Upper lobe of left lung (tissue), 6 donors: ENCODE measurements around the gene PDE4D. TPM values are rescaled to one million over a fixed set of nuclear protein-coding genes. Genes with fewer than 3 reads are reported as not detected.

Experiments used
- ATAC-seq, 2 donors: fragments of 200-7000 bp; cut with Tn5 transposase; one replicate each; pipeline ENCODE4 v1.9.1; 2022; ENCODE audit warnings: mild to moderate bottlenecking in 2 of 2, moderate library complexity in 2 of 2; ENCODE audit not compliant: low FRiP score in 2 of 2
- DNase-seq, 2 donors: peaks; one replicate each; pipeline ENCODE4 v3.0.0-alpha.2; 2019 to 2020
- H3K27ac ChIP-seq, 4 donors: fragments of 200-600 bp; sonication (generic); one replicate each; pipeline ENCODE4 v1.5.1; 2016 to 2019
- H3K27me3 ChIP-seq, 4 donors: fragments of 200-600 bp; sonication (generic); one replicate each; pipeline ENCODE4 v1.5.1; 2017 to 2019
- H3K36me3 ChIP-seq, 4 donors: fragments of 200-600 bp; sonication (generic); one replicate each; pipeline ENCODE4 v1.5.1; 2016 to 2019
- H3K4me1 ChIP-seq, 4 donors: fragments of 200-600 bp; sonication (generic); one replicate each; pipeline ENCODE4 v1.5.1; 2018 to 2019
- H3K4me3 ChIP-seq, 4 donors: fragments of 200-600 bp; sonication (generic); one replicate each; pipeline ENCODE4 v1.5.1; 2017 to 2019; ENCODE audit warnings: mild to moderate bottlenecking in 2 of 4, moderate library complexity in 1 of 4
- H3K9me3 ChIP-seq, 4 donors: fragments of 200-600 bp; sonication (generic); one replicate each; pipeline ENCODE4 v1.5.1; 2018 to 2019
- EP300 ChIP-seq, 4 donors: sonication (generic); formaldehyde crosslinking; IDR thresholded peaks; one replicate each; pipeline ENCODE4 v1.5.1; 2017; ENCODE audit warnings: antibody characterized with exemption in 4 of 4, control low read depth in 2 of 4
- POLR2A ChIP-seq, 4 donors: fragments of 450-650 bp; IDR thresholded peaks; one replicate each; pipeline ENCODE4 v1.5.1; 2016 to 2017; ENCODE audit warnings: antibody characterized with exemption in 4 of 4, mild to moderate bottlenecking in 2 of 4
- POLR2AphosphoS5 ChIP-seq, 2 donors: sonication (generic); formaldehyde crosslinking; IDR thresholded peaks; one replicate each; pipeline ENCODE4 v1.5.1; 2017; ENCODE audit warnings: antibody characterized with exemption in 2 of 2
- WGBS, 2 donors: methylation state at CpG; one replicate each; pipeline ENCODE4 v1.1.5; 2017 to 2018; 5-methylcytosine and 5-hydroxymethylcytosine counted together
- total RNA-seq, 6 donors: library from RNA; depleted of rRNA in 4 of 6; stranded (reverse); fragments of >200 nt in 4 of 6; gene quantifications; one replicate each; pipeline versions ENCODE4 v1.1.0 to v1.2.1, GENCODE V29; 2016 to 2021
- TF ChIP-seq, protein P1 (sequence below), 6 experiments: fragments of 450-650 bp in 4 of 6; fragments of 200-600 bp in 2 of 6; sonication (generic) in 2 of 6; IDR thresholded peaks; one replicate each; pipeline ENCODE4 v1.5.1; 2016 to 2019; ENCODE audit warnings: antibody characterized with exemption in 6 of 6
- donor health status: DM: no; HTN: no; CAD: no; lungs with moderate emphysema.
- donor health status: DM: no; HTN: yes; CAD: no; lungs with severe emphysema.

Gene PDE4D
- total RNA-seq, 6 donors from 2014 or later = 50.4 to 188 (median 84.0) TPM

DNA sequence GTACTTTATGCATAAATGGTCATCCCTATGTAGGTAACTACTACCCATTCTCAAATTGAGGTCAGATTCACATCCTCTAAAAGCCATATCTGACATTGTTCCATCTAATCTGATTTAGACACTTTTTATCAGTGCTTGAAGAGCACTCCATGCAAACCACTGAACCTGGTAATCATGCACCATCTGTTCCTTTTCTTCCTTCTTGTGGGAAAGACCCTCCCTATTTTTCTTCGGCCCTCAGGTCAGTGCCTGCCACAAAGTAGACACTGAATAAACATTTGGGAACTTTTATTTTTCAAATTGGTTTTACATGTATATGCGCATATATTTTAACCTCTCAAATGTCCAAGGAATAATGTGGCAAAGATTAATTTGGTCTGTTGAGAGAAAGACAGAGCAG is 26.0 kb upstream of the PDE4D start:
- Histone ChIP-seq H3K27ac (no peak overlapping the region), H3K4me3 (no peak overlapping the region), H3K4me1 (no peaks in the 10 kb centered on the region), H3K27me3 (no peaks in the 10 kb centered on the region), H3K9me3 (no peaks in the 10 kb centered on the region), H3K36me3 (no peaks in the 10 kb centered on the region)
- DNase-seq = no peak
- no peak for TF ChIP-seq POLR2A (IDR thresholded peaks at IDR 0.05)
- TF ChIP-seq, protein P1, sequence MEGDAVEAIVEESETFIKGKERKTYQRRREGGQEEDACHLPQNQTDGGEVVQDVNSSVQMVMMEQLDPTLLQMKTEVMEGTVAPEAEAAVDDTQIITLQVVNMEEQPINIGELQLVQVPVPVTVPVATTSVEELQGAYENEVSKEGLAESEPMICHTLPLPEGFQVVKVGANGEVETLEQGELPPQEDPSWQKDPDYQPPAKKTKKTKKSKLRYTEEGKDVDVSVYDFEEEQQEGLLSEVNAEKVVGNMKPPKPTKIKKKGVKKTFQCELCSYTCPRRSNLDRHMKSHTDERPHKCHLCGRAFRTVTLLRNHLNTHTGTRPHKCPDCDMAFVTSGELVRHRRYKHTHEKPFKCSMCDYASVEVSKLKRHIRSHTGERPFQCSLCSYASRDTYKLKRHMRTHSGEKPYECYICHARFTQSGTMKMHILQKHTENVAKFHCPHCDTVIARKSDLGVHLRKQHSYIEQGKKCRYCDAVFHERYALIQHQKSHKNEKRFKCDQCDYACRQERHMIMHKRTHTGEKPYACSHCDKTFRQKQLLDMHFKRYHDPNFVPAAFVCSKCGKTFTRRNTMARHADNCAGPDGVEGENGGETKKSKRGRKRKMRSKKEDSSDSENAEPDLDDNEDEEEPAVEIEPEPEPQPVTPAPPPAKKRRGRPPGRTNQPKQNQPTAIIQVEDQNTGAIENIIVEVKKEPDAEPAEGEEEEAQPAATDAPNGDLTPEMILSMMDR (IDR thresholded peaks at IDR 0.05) = no peak
- TF ChIP-seq EP300 (IDR thresholded peaks at IDR 0.05) = no peak
- no peak for TF ChIP-seq POLR2AphosphoS5 (IDR thresholded peaks at IDR 0.05)
- ATAC-seq = no peak
- 64 to 76% methylated on average over 2 of the region's 2 CpGs for WGBS, 2 donors

- Histone ChIP-seq H3K27me3 (no peaks in the 10 kb centered on the region), H3K4me1 (no peaks in the 10 kb centered on the region), H3K9me3 (no peaks in the 10 kb centered on the region), H3K4me3 (no peak overlapping the region), H3K27ac (no peak overlapping the region), H3K36me3 (no peaks in the 10 kb centered on the region)
- no peak for DNase-seq
- TF ChIP-seq, protein P1 (IDR thresholded peaks at IDR 0.05) = no peak
- no peak for TF ChIP-seq POLR2AphosphoS5 (IDR thresholded peaks at IDR 0.05)
- TF ChIP-seq POLR2A (IDR thresholded peaks at IDR 0.05) = no peak
- no peak for TF ChIP-seq EP300 (IDR thresholded peaks at IDR 0.05)
- 87 to 89% methylated on average over 2 of the region's 2 CpGs for WGBS, 2 donors
- ATAC-seq = no peak
Measured at GRCh38 chr5:59917121-59917520, 23.6 kb upstream of the PDE4D start.

GRCh38 chr5:59905188-59905587 is 11.7 kb upstream of the PDE4D start:
- Histone ChIP-seq H3K27me3 (no peaks in the 10 kb centered on the region), H3K9me3 (no peaks in the 10 kb centered on the region), H3K36me3 (no peaks in the 10 kb centered on the region), H3K27ac (no peak overlapping the region), H3K4me3 (no peak overlapping the region), H3K4me1 (no peaks in the 10 kb centered on the region)
- DNase-seq (no peak), ATAC-seq (no peak)
- TF ChIP-seq POLR2AphosphoS5 (IDR thresholded peaks at IDR 0.05) = no peak
- WGBS, 2 donors = 86% methylated on average over 3 of the region's 3 CpGs

GRCh38 chr5:59897075-59897474 is 3.5 kb upstream of the PDE4D start:
- peaks cover 5 to 10% (median 7%) of the 10 kb centered on the region in 4 donors for H3K4me1 ChIP-seq
- no peaks in the 10 kb centered on the region for H3K9me3 ChIP-seq
- ATAC-seq (no peak), DNase-seq (no peak)
- peaks cover 0 to 9% (median 2%) of the 10 kb centered on the region in 4 donors for H3K27me3 ChIP-seq
- no peak overlapping the region for H3K4me3 ChIP-seq
- no peak overlapping the region for H3K27ac ChIP-seq
- TF ChIP-seq POLR2A (IDR thresholded peaks at IDR 0.05) (no peak), POLR2AphosphoS5 (IDR thresholded peaks at IDR 0.05) (no peak)
- no peaks in the 10 kb centered on the region for H3K36me3 ChIP-seq

DNA sequence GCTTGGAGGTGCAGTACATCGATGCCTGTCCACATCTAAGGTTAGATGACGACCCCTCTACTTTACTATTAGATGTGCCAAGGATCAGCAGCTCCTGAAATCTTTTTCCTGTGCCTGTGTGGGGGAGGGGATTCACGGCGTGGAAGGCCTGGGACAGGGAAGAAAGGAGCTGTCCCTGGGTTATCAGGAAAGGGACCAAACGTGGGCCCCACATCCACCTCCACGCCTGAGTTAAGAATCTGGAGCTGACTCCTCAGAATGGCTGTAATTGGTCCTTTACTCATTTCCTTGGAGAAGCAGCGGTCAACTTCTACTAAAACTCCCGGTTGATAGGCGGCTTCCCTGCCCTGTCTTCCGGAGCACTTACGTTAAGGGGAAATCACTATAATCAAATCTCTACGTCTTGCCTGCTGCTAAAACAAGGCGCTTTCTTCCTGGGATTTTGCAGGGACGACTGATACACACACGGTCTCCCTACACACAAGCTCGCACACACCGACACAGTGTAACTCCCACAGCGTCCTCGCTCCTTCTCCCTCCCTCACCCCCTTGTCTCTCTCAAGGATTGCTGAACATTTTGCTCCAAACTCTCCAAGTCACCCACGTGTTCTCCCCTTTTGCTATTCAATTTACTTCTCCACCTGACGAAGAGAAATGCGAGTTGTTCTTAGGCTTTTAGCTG is 1.4 kb downstream of the PDE4D start:
- WGBS, 2 donors = 28 to 32% methylated on average over 22 of the region's 22 CpGs
- DNase-seq = no peak
- Histone ChIP-seq H3K27ac (no peak overlapping the region), H3K27me3 (peaks cover 0 to 9% (median 2%) of the 10 kb centered on the region in 4 donors), H3K4me3 (no peak overlapping the region), H3K36me3 (no peaks in the 10 kb centered on the region), H3K4me1 (peaks cover 5 to 10% (median 7%) of the 10 kb centered on the region in 4 donors), H3K9me3 (no peaks in the 10 kb centered on the region)
- TF ChIP-seq, protein P1 (IDR thresholded peaks at IDR 0.05) = no peak
- TF ChIP-seq POLR2AphosphoS5 (IDR thresholded peaks at IDR 0.05) = no peak
- no peak for TF ChIP-seq EP300 (IDR thresholded peaks at IDR 0.05)
- no peak for TF ChIP-seq POLR2A (IDR thresholded peaks at IDR 0.05)
- no peak for ATAC-seq

GRCh38 chr5:59887274-59887673 is 6.3 kb downstream of the PDE4D start:
- TF ChIP-seq POLR2A (IDR thresholded peaks at IDR 0.05) (no peak), EP300 (IDR thresholded peaks at IDR 0.05) (no peak), POLR2AphosphoS5 (IDR thresholded peaks at IDR 0.05) (no peak)
- TF ChIP-seq, protein P1 (IDR thresholded peaks at IDR 0.05) = no peak

More at GRCh38 chr5:59887274-59887673, 6.3 kb downstream of the PDE4D start:
- Histone ChIP-seq H3K9me3 (no peaks in the 10 kb centered on the region), H3K4me1 (no peaks in the 10 kb centered on the region), H3K27me3 (no peaks in the 10 kb centered on the region), H3K4me3 (no peak overlapping the region), H3K27ac (no peak overlapping the region), H3K36me3 (no peaks in the 10 kb centered on the region)
- DNase-seq = no peak
- 81 to 82% methylated on average over 3 of the region's 3 CpGs for WGBS, 2 donors
- ATAC-seq = no peak
